GM18517 (cell line): ENCODE results near the gene CBX5.
"Not testable (repeated sequence)": the region's sequence is repeated elsewhere in the genome, so short reads cannot be mapped to it uniquely, and the experiment has no call there.

ENCODE experiments used
- ATAC-seq: cut with Tn5 transposase; IDR thresholded peaks from one replicate; pipeline ENCODE4 v1.9.1; 2021; ENCODE audit warnings: mild to moderate bottlenecking, moderate library complexity; ENCODE audit not compliant: unreplicated experiment

CBX5 gene

DNA sequence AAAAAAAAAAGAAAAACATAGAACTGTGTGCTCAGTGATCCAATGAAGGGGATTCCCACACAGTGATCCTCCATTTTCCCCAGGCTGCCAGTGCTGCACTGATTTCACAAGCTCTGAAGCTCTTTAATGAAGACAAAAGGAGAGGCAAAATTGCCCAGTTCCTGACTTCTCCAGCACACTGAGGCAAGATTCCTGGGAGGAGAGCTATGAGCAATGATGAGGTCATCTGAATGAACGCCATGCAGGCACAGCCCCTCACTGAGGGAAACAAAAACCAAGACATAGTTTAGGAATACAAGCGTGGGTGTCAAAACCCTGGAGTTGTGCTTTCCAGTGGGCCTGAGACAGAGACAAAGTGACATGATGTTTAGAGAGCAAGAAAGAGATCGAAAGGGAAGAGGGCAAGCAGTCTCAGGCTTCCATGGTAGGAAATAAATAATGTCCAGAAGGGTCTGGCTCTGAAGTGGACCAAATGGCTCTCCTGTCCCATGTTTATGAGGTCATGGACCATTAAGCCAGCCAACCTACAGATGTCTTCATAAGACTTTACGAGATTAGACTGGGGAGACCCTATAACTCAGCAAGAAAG lies 50.2 kb downstream of the CBX5 start:
- ATAC-seq: no peak

GRCh38 chr12:54228471-54228870 lies 51.5 kb downstream of the CBX5 start:
- no peak for ATAC-seq

GRCh38 chr12:54227927-54228326 lies 52.0 kb downstream of the CBX5 start:
- not testable (repeated sequence) for ATAC-seq

GRCh38 chr12:54227376-54227775 lies 52.5 kb downstream of the CBX5 start:
- no peak for ATAC-seq

GRCh38 chr12:54225666-54226065 lies 54.3 kb downstream of the CBX5 start:
- ATAC-seq: no peak

GRCh38 chr12:54222609-54223008 lies 57.3 kb downstream of the CBX5 start:
- no peak for ATAC-seq

DNA sequence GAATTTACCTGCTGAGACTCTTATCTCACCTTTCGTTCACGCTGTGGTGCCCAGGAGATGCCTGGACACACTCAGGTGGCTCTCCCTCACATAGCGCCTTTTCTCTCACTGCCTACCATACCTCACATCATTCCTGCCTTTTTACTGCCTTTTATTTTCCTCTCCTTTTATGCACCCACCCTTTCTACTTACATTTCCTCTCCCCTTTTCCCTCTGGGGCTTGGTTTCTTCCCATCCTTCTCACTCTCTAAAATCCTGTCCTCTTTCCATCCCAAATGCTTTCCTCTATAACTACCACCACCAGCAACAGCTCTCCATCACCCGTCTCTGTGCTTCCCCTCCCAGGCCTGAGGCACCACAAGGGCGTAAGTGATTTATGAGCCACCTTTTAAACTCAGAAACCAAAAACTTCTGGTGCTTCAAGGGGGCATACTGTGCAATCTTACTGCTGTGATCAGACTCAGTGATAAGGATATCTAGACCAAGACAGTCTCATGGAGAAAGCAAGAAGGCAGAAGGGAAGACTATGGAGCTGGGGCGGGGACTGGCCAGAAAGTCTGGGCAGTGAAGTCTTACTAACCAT lies 58.4 kb downstream of the CBX5 start:
- no peak for ATAC-seq

- ATAC-seq: no peak
These were observed 59.4 kb downstream of the CBX5 start for GRCh38 chr12:54220567-54220966.

DNA sequence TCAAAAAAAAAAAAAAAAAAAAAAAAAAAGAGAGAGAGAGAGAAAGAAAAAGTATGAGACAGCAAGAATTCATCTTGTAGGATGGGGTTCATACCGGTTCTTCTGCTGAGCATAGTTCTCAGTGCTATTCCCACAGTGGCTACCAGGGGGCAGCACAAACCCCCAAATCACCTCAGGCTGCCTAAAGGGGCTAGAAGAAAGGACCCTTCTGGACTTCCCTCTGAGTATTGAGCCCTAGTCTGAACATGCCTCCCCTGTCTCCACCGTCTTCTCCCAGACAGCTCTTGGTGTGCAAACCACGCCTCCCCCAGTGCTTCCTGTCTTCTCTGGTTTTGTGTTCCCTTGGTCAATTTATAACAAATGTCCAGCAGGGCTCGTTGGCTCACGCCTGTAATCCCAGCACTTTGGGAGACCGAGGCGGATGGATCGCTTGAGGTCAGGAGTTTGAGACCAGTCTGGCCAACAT lies 59.8 kb downstream of the CBX5 start:
- peak; percentile 55 for ATAC-seq

- ATAC-seq: peak; percentile 36
These were observed 62.1 kb downstream of the CBX5 start for GRCh38 chr12:54217774-54218241.

DNA sequence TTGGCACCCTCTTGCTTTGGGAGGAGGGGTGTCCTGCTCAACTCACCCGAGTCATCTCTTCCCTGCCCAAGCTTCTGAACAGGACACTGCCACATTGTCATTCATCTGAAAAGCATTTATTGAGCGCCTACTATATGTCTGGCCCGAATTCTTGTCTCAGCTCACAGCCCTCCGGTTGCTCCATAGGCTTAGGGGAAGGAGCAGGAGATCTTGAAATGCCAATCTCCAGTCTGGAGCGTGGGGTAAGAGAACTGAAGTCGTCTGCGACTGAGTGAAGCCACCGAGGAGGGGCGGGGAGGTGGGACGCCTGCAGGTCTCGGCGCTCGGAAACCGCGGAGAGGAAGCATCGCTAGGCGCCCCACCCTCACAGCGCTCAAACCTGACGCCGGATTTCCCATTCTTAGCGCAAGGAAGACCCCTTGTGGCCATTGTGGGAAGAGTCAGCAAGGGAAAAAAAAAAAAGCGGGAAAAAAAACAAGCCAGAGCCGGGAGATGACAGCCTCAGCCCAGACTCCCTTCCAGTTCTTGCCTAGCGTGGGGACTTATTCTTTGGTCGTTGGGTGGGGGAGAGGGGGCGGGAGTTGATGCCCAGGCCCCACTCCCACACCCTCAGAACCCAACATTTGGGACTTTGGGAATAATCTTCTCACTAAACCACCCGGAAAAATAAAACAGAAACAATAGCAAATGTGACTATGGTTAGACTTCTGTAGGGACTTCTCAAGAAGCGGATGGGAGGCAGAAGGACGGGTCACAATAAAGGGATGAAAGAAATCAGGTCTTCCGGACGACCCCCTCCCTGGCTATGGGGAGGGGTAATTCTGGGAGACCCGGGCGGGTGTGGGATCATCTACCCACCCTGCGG lies 62.9 kb downstream of the CBX5 start:
- ATAC-seq: no peak

DNA sequence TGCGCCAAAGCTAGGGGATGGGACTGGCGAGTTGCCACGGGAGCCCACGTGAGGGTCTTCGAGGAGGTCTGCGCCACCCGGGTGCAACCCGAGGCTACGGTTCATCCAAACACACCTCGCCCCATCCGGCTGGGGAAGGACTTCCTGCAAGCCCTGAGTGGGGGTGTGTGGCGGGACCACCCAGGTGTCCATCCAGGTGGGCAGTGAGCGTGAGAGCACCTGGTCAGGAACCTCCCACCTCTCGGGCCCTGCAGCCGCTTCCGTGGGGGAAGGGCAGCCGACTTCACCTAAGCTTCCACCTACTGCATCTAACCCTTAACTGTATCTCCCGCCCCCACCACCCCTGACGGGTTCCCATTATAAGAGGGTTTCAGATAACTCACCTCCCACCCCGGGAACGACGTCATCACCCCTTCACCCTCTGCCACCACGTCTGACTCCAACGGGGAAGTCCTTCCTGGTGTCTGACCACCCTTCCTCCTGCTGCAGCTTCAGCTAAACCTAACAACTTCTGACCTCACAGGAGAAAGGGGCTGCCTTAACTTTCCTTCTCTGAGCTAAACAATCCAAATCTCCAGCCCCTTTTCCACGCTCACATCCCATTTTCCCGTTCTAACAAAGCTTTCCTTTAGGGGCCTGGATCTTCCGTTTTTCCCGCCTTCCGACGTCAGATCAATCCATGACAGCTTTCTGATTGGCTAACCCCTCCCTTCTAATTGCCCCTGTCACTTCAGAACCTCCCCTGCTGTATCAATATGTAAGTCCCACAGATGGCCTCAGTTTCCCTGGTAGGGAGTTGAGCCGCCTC lies 63.7 kb downstream of the CBX5 start:
- ATAC-seq: no peak

DNA sequence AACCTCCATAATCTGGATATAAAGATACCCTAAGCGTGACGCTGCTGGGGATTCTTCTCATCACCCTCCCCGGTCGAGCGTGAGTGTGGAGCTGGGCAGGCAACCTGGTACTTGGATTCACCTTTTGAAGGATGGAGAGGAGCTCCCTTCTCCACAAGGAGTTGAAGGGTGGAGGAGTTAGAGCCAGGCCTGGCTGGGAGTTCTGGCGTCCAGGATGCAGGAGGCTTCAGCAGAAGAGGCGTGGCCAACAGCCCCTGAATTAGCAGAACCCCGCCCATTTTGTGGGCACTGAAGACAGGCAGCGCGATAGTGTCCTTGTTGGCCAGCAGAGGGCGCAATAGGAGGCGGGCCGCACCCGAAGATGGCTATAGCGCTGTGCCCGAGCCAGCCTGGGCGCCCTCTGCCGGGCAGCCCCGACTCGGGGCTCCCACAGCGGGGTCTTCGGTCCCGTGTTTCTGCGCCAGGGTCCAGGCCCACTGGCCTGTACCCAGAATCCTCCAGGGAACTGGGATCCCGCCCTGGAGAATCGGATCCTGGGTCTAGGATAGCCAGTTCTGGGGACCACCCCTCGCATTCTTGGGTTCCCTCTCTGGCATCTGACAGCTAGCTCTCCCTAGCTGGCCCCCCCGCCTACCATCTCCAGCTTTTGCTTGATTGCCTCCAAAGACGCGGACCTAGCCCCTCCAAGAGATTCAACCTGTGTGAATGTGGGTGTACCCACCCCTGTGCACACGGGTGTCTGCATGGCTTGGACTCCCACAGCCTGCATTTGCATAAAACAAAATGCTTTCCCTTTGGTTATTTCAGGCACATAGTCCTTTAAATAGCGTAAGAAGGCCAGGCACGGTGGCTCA lies 65.1 kb downstream of the CBX5 start:
- peak; percentile 80 for ATAC-seq

GRCh38 chr12:54213079-54213478 lies 66.8 kb downstream of the CBX5 start:
- no peak for ATAC-seq

DNA sequence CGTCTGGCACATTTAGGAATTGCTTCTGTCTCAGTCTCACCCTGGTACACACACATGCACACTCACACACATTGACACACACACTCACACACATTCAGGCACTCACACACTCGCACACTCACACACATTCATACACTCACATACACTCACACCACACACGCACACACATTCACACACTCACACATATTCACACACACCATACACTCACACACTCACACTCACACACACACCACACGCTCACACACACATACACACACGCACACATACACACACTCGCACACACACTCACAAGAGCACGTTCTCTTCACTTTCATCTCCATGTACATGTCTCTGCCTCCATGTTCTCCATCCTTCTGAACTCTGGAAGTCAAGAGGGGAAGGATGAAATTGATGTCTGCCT lies 68.0 kb downstream of the CBX5 start:
- no peak for ATAC-seq

GRCh38 chr12:54210400-54210790 lies 69.5 kb downstream of the CBX5 start:
- ATAC-seq: no peak

DNA sequence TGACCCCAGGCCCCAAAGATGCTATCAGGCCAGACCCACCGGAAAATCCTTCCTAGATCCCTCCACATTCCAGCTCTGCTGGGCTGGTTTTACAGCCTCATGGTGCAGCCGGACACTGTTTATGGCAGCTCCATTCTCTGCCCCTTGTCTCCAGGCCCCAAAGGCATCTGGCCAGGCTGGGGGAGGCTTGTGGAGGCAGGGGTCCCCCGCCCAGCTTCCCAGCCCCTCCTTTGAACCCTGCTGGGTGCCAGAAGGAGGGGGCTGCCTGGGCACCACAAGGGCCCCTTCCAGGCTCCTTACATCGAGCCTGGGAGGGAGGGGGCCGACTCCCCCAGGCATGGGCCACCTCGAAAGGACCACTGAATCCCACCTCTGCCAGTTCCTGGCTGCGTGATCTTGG lies 71.3 kb downstream of the CBX5 start:
- ATAC-seq: no peak

DNA sequence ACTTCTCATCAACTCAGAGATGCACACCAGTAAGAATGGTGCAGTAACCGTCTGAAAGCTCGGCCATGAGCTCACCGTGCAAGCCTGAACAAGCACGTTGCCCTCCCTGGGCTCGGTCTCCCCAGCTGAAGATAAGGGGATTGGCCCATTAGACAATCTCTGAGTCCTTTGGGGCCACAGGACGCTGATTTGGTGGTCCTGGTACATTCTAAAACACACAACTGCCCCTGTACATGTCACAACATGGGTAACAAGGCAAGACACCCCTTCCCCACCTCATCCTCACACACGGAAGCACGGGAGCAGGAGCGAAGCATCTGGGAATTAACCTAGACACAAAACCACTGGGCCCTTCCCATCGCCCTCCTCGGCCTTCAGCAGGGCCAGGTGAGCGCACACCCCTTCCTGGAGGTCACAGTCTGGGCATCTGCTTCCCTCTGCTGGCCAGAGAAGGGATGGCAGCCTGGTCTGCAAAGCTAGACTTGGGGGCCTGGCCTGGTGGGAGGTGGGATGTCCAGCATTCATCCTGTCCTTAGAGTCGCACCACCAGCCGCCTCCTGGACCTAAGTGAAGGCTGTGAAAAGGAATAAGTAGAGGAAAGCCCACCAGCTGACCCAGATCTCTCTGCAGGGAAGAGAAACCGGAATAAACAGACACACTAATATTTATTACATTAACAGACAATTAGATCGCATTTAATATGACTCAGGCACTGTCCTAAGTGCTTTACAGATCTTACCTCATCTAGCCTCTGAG lies 72.2 kb downstream of the CBX5 start:
- peak; percentile 59 for ATAC-seq

DNA sequence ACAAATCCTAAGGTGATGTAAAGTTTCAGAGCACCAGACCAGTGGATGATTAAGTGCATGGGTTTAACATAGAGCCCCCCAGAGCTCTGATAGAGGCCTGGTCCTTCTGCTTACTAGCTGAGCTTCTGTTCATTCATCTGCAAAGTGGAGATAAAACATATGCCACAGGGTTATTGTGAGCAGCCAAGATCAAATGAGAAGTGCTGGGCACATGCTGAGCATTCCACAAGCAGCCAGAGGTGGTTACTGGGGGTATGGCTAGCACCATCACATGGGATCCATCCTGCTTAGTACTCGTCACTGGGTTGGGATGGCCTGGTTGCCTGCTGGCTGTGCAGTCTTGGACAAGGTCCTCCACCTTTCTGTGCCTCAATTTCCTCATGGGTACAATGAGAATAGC lies 73.1 kb downstream of the CBX5 start:
- no peak for ATAC-seq
